Heart left ventricle (tissue), 16 donors: ENCODE measurements around the gene ASXL1. TPM values are rescaled to one million over a fixed set of nuclear protein-coding genes. Genes with fewer than 3 reads are reported as not detected.

ENCODE experiments used
- ATAC-seq, 4 donors: fragments of 200-7000 bp; cut with Tn5 transposase; one replicate each; pipeline ENCODE4 v1.9.1; 2020 to 2022; ENCODE audit warnings: moderate library complexity in 4 of 4, mild to moderate bottlenecking in 3 of 4, moderate number of reproducible peaks in 1 of 4
- DNase-seq, 5 donors: peaks; one replicate each; pipeline ENCODE4 v3.0.0-alpha.2; 2020
- H3K27ac ChIP-seq, 12 donors: fragments of 200-600 bp; sonication (generic) in 4 of 12; one replicate each; pipeline versions ENCODE4 v1.5.0 to v1.8.0; 2016 to 2022; ENCODE audit warnings: mild to moderate bottlenecking in 2 of 12
- H3K27me3 ChIP-seq, 9 donors: fragments of 200-600 bp; sonication (generic) in 2 of 9; one replicate each; pipeline versions ENCODE4 v1.5.1 to v1.8.0; 2016 to 2022; ENCODE audit warnings: mild to moderate bottlenecking in 3 of 9
- H3K36me3 ChIP-seq, 9 donors: fragments of 200-600 bp; sonication (generic) in 2 of 9; one replicate each; pipeline versions ENCODE4 v1.5.0 to v1.8.0; 2018 to 2022; ENCODE audit warnings: mild to moderate bottlenecking in 2 of 9
- H3K4me1 ChIP-seq, 12 donors: fragments of 200-600 bp; sonication (generic) in 4 of 12; one replicate each; pipeline versions ENCODE4 v1.5.0 to v1.8.0; 2016 to 2022; ENCODE audit warnings: mild to moderate bottlenecking in 3 of 12
- H3K4me3 ChIP-seq, 12 donors: fragments of 200-600 bp; sonication (generic) in 4 of 12; one replicate each; pipeline versions ENCODE4 v1.5.0 to v1.8.0; 2017 to 2022; ENCODE audit warnings: mild to moderate bottlenecking in 9 of 12, moderate library complexity in 4 of 12
- H3K9me3 ChIP-seq, 12 donors: fragments of 200-600 bp; sonication (generic) in 4 of 12; one replicate each; pipeline versions ENCODE4 v1.5.0 to v1.8.0; 2016 to 2022; ENCODE audit warnings: mild to moderate bottlenecking in 1 of 12
- CTCF ChIP-seq, 12 donors: fragments of 200-600 bp; sonication (generic) in 4 of 12; IDR thresholded peaks; one replicate each; pipeline versions ENCODE4 v1.5.0 to v1.8.0; 2018 to 2022; ENCODE audit warnings: antibody characterized with exemption in 12 of 12, mild to moderate bottlenecking in 5 of 12
- POLR2A ChIP-seq, 2 donors: fragments of 450-650 bp; IDR thresholded peaks; one replicate each; pipeline ENCODE4 v1.6.1; 2017; ENCODE audit warnings: antibody characterized with exemption in 2 of 2, mild to moderate bottlenecking in 2 of 2, moderate library complexity in 2 of 2
- WGBS, 4 donors: extraction: QIAGEN DNeasy Blood & Tissue Kit in 2 of 4; methylation state at CpG; one replicate each; pipeline versions ENCODE4 v1.1.5 to v1.1.7; 2013 to 2018; 5-methylcytosine and 5-hydroxymethylcytosine counted together
- intact Hi-C, 10 donors: fragments of 100-400 bp; cut with DNase I; formaldehyde crosslinking; loops; one replicate each; pipeline versions ENCODE4 v1.11.1 to v1.14.2; 2022
- polyA plus RNA-seq, 2 donors: library from polyadenylated mRNA; stranded (reverse); fragments of 200-250 nt; gene quantifications; one replicate each; pipeline ENCODE4 v1.2.3, GENCODE V29; 2013
- total RNA-seq, 9 donors: library from RNA; depleted of rRNA in 2 of 9; stranded (reverse); fragments of >200 nt in 2 of 9; fragmentation: NEBNext Ultra II Directional in 3 of 9; extraction: Animal tissue kit (Norgen Biotek cat#: 25700) in 3 of 9; gene quantifications; one replicate each; pipeline versions ENCODE4 v1.1.0 to v1.2.4, GENCODE V29; 2016 to 2023
- donor health status: ischemic (EF 13 %, LVEDD 7.1; RV severe dilation, severe dysfunction).
- donor health status: healthy with polysubstance abuse.
- donor health status: DM: no; HTN: yes; CAD: no.
- donor health status: DM: no; HTN: no; CAD: no.
- donor health status: ischemic (EF 25% LVEDD 6.9; RV normal size, moderate dysfunction).
- donor health status: ischemic (EF 25% LVEDD 5.7; RV mildly dilated, moderate dysfunction).
- donor health status: healthy.
- donor health status: DM: yes; HTN: yes; CAD: no.
- donor health status: ischemic (EF 35%, LVEDD 5.7; RV mildly dilated, moderate dysfunction).
- donor health status: nonischemic (EF 11% LVEDD 7.7; RV severe dilation, severe dysfunction).
- donor health status: DM: yes; HTN: yes; CAD: no.
- donor health status: PGD.
- donor health status: ischemic (EF 29% LVEDD 5.4; RV normal size, mild dysfunction).
- donor health status: nonischemic (EF 23%, LVEDD 6.1; RV moderate dilation, normal function).

ASXL1 gene
- total and polyA plus RNA-seq, 11 donors: 15.1 to 50.1 (median 26.5) TPM

- no peaks in the 10 kb centered on the region for H3K9me3 ChIP-seq
- no peak overlapping the region for H3K4me3 ChIP-seq
- H3K36me3 ChIP-seq: peaks cover 0 to 4% (median 0%) of the 10 kb centered on the region in 9 donors
- peak in 2 of 5 donors; percentile 15 to 50 for DNase-seq
- ATAC-seq: no peak
- TF ChIP-seq POLR2A (IDR thresholded peaks at IDR 0.05): no peak
- no peak for TF ChIP-seq CTCF (IDR thresholded peaks at IDR 0.05)
- 84 to 94% (median 91%) methylated on average over 4 to 5 of the region's 5 CpGs for WGBS, 4 donors
- peaks cover 5 to 79% (median 52%) of the 10 kb centered on the region in 12 donors for H3K4me1 ChIP-seq
- H3K27me3 ChIP-seq: no peaks in the 10 kb centered on the region
- intact Hi-C loops: loop anchor here in 3 of 10 donors (5.0 kb wide), 2 partner anchors 117 to 122 kb away; partner anchors contain the start of gene ASXL1 (in 2 of the 3)
- no peak overlapping the region for H3K27ac ChIP-seq
Observed at GRCh38 chr20:32479012-32479411, 120.9 kb downstream of the ASXL1 start.

- ATAC-seq: no peak
- Histone ChIP-seq H3K9me3 (no peaks in the 10 kb centered on the region), H3K27me3 (no peaks in the 10 kb centered on the region), H3K4me1 (peaks cover 0 to 75% (median 46%) of the 10 kb centered on the region in 12 donors), H3K36me3 (no peaks in the 10 kb centered on the region), H3K4me3 (no peak overlapping the region), H3K27ac (peak overlapping the region in 1 of 12 donors; percentile 93)
- intact Hi-C loops: loop anchor here in 9 of 10 donors (5.0 to 10.0 kb wide), 6 partner anchors 45 to 325 kb away; partner anchors contain the start of genes ASXL1 (in 3 of the 9), PLAGL2 (in 1 of the 9) and POFUT1 (in 1 of the 9)
- DNase-seq: peak in 1 of 5 donors; percentile 10
- TF ChIP-seq CTCF (IDR thresholded peaks at IDR 0.05): no peak
- no peak for TF ChIP-seq POLR2A (IDR thresholded peaks at IDR 0.05)
- 48 to 68% (median 64%) methylated on average over 2 of the region's 2 CpGs for WGBS, 4 donors
Observed at GRCh38 chr20:32479697-32480171, 121.6 kb downstream of the ASXL1 start.

- H3K9me3 ChIP-seq: no peaks in the 10 kb centered on the region
- peak overlapping the region in 7 of 12 donors; percentile 75 to 96 (median 81) for H3K4me3 ChIP-seq
- H3K27me3 ChIP-seq: no peaks in the 10 kb centered on the region
- 74 to 86% (median 80%) methylated on average over 11 to 12 of the region's 12 CpGs for WGBS, 4 donors
- H3K27ac ChIP-seq: peak overlapping the region; percentile 49 to 93 (median 81)
- ATAC-seq: no peak
- peaks cover 0 to 70% (median 40%) of the 10 kb centered on the region in 12 donors for H3K4me1 ChIP-seq
- intact Hi-C loops: loop anchor here in 7 of 10 donors (5.0 to 10.0 kb wide), 5 partner anchors 46 to 326 kb away; partner anchors contain the start of genes ASXL1 (in 1 of the 7), PLAGL2 (in 1 of the 7) and POFUT1 (in 1 of the 7)
- H3K36me3 ChIP-seq: no peaks in the 10 kb centered on the region
- peak in 1 of 5 donors; percentile 19 for DNase-seq
- TF ChIP-seq POLR2A (IDR thresholded peaks at IDR 0.05) (no peak), CTCF (IDR thresholded peaks at IDR 0.05) (no peak)
Observed at GRCh38 chr20:32480371-32481241, 122.5 kb downstream of the ASXL1 start.
